H9 (cell line): ENCODE measurements around the gene RASL10A. TPM values are rescaled to one million over a fixed set of nuclear protein-coding genes. Genes with fewer than 3 reads are reported as not detected.

ENCODE experiments used
- DNase-seq: peaks from one replicate; pipeline ENCODE4 v3.0.0-alpha.2; 2017
- H2AFZ ChIP-seq: one replicate; pipeline ENCODE4 v1.6.1; 2013; ENCODE audit warnings: mild to moderate bottlenecking, low read length, control low read depth, moderate library complexity
- H2AK5ac ChIP-seq: 2 replicates; pipeline ENCODE4 v1.6.1; 2013; ENCODE audit warnings: low read length, control low read depth, mixed read lengths; ENCODE audit not compliant: insufficient read length
- H2BK120ac ChIP-seq: one replicate; pipeline ENCODE4 v1.6.1; 2013; ENCODE audit warnings: low read depth, mild to moderate bottlenecking, low read length, control low read depth, inconsistent platforms; ENCODE audit not compliant: poor library complexity, severe bottlenecking
- H2BK12ac ChIP-seq: 2 replicates; pipeline ENCODE4 v1.6.1; 2013; ENCODE audit warnings: low read length, control low read depth, mixed read lengths, low read depth; ENCODE audit not compliant: insufficient read length
- H2BK15ac ChIP-seq: 2 replicates; pipeline ENCODE4 v1.6.1; 2013; ENCODE audit warnings: low read depth, low read length, control low read depth
- H2BK20ac ChIP-seq: one replicate; pipeline ENCODE4 v1.6.1; 2013; ENCODE audit warnings: low read depth, mild to moderate bottlenecking, low read length, control low read depth, inconsistent platforms; ENCODE audit not compliant: poor library complexity, severe bottlenecking
- H2BK5ac ChIP-seq: 2 replicates; pipeline ENCODE4 v1.6.1; 2013; ENCODE audit warnings: low read length, control low read depth, mixed read lengths; ENCODE audit not compliant: insufficient read length
- H3K14ac ChIP-seq: 2 replicates; pipeline ENCODE4 v1.6.1; 2013; ENCODE audit warnings: low read length, control low read depth; ENCODE audit not compliant: insufficient read depth
- H3K18ac ChIP-seq: 2 replicates; pipeline ENCODE4 v1.6.1; 2013; ENCODE audit warnings: low read depth, mild to moderate bottlenecking, mixed read lengths, low read length, control low read depth; ENCODE audit not compliant: insufficient read length
- H3K23ac ChIP-seq: 2 replicates; pipeline ENCODE4 v1.6.1; 2013; ENCODE audit warnings: low read length, control low read depth, mixed read lengths, low read depth; ENCODE audit not compliant: insufficient read length
- H3K23me2 ChIP-seq: 2 replicates; pipeline ENCODE4 v1.6.1; 2013; ENCODE audit warnings: low read depth, mild to moderate bottlenecking, mixed read lengths, low read length, control low read depth; ENCODE audit not compliant: insufficient read length, poor library complexity, severe bottlenecking
- H3K27ac ChIP-seq: 2 replicates; pipeline ENCODE4 v1.5.1; 2013; ENCODE audit warnings: low read length, control low read depth, mixed read lengths, low read depth; ENCODE audit not compliant: insufficient read length
- H3K27me3 ChIP-seq: 2 replicates; pipeline ENCODE4 v1.6.1; 2013; ENCODE audit warnings: low read length, control low read depth, inconsistent platforms; ENCODE audit not compliant: insufficient read depth
- H3K4ac ChIP-seq: 2 replicates; pipeline ENCODE4 v1.6.1; 2013; ENCODE audit warnings: low read depth, mild to moderate bottlenecking, control low read depth, inconsistent platforms, low read length, moderate library complexity
- H3K4me1 ChIP-seq: 2 replicates; pipeline ENCODE4 v1.6.1; 2013; ENCODE audit warnings: low read length, control low read depth, inconsistent platforms; ENCODE audit not compliant: insufficient read depth
- H3K4me2 ChIP-seq: 2 replicates; pipeline ENCODE4 v1.6.1; 2013; ENCODE audit warnings: low read length, control low read depth, mixed read lengths; ENCODE audit not compliant: insufficient read length, insufficient read depth
- H3K56ac ChIP-seq: 2 replicates; pipeline ENCODE4 v1.6.1; 2013; ENCODE audit warnings: low read depth, mild to moderate bottlenecking, mixed read lengths, low read length, control low read depth; ENCODE audit not compliant: insufficient read length
- H3K79me1 ChIP-seq: 2 replicates; pipeline ENCODE4 v1.6.1; 2013; ENCODE audit warnings: low read depth, mild to moderate bottlenecking, moderate library complexity, low read length, control low read depth, inconsistent platforms; ENCODE audit not compliant: insufficient read depth, poor library complexity, severe bottlenecking
- H3K79me2 ChIP-seq: 2 replicates; pipeline ENCODE4 v1.6.1; 2013; ENCODE audit warnings: low read length, control low read depth, inconsistent platforms; ENCODE audit not compliant: insufficient read depth
- H3K9ac ChIP-seq: 2 replicates; pipeline ENCODE4 v1.6.1; 2013; ENCODE audit warnings: low read length, control low read depth, mixed read lengths; ENCODE audit not compliant: insufficient read length; ENCODE audit errors: extremely low read depth
- H3K9me3 ChIP-seq: one replicate; pipeline ENCODE4 v1.6.1; 2013; ENCODE audit warnings: low read depth, low read length, inconsistent platforms; ENCODE audit not compliant: control insufficient read depth
- H3T11ph ChIP-seq: one replicate; pipeline ENCODE4 v1.6.1; 2013; ENCODE audit warnings: mild to moderate bottlenecking, low read length, control low read depth, inconsistent platforms
- H4K20me1 ChIP-seq: one replicate; pipeline ENCODE4 v1.6.1; 2013; ENCODE audit not compliant: control insufficient read depth, insufficient read length, insufficient read depth
- H4K5ac ChIP-seq: 2 replicates; pipeline ENCODE4 v1.6.1; 2013; ENCODE audit warnings: low read depth, mild to moderate bottlenecking, mixed read lengths, low read length, control low read depth; ENCODE audit not compliant: insufficient read length
- H4K8ac ChIP-seq: replicated peaks from 2 replicates; pipeline ENCODE4 v1.6.1; 2013; ENCODE audit warnings: low read length, control low read depth, mixed read lengths, low read depth; ENCODE audit not compliant: insufficient read length
- H4K91ac ChIP-seq: 2 replicates; pipeline ENCODE4 v1.6.1; 2013; ENCODE audit warnings: low read depth, mild to moderate bottlenecking, moderate library complexity, mixed read lengths, low read length, control low read depth; ENCODE audit not compliant: insufficient read length
- H3K27ac Mint-ChIP-seq, 3 experiments: 2 replicates in 2 of 3; 3 replicates in 1 of 3; pipeline ENCODE4 v1.8.0; 2020 to 2021; ENCODE audit warnings: mixed read lengths in 3 of 3, mild to moderate bottlenecking in 1 of 3, moderate library complexity in 1 of 3
- H3K27me3 Mint-ChIP-seq: 2 replicates; pipeline ENCODE4 v1.8.0; 2021; ENCODE audit warnings: low read depth, mild to moderate bottlenecking, moderate library complexity, mixed read lengths
- H3K36me3 Mint-ChIP-seq, 3 experiments: 2 replicates in 2 of 3; 3 replicates in 1 of 3; pipeline ENCODE4 v1.8.0; 2020 to 2021; ENCODE audit warnings: low read depth in 3 of 3, mixed read lengths in 3 of 3; ENCODE audit not compliant: insufficient read depth in 1 of 3
- H3K4me1 Mint-ChIP-seq, 2 experiments: 2 replicates each; pipeline ENCODE4 v1.8.0; 2020; ENCODE audit warnings: mixed read lengths in 2 of 2
- H3K4me3 Mint-ChIP-seq, 2 experiments: 2 replicates in 1 of 2; 3 replicates in 1 of 2; pipeline ENCODE4 v1.8.0; 2020 to 2021; ENCODE audit warnings: mild to moderate bottlenecking in 2 of 2, mixed read lengths in 2 of 2, moderate library complexity in 1 of 2
- H3K9me3 Mint-ChIP-seq, 2 experiments: 2 replicates in 1 of 2; 3 replicates in 1 of 2; pipeline ENCODE4 v1.8.0; 2020; ENCODE audit warnings: mild to moderate bottlenecking in 2 of 2, mixed read lengths in 2 of 2, moderate library complexity in 1 of 2
- WGBS: extraction: QIAGEN DNeasy Blood & Tissue Kit; methylation state at CpG from one replicate; pipeline ENCODE4 v1.1.7; 2013; ENCODE audit warnings: missing lambda C conversion rate, low lambda C conversion rate, mixed read lengths; ENCODE audit not compliant: insufficient read length; ENCODE audit errors: extremely low coverage; 5-methylcytosine and 5-hydroxymethylcytosine counted together
- total RNA-seq: library from RNA; stranded (reverse); gene quantifications from 2 replicates; pipeline ENCODE4 v1.2.1, GENCODE V29; 2021
- TF ChIP-seq, protein P1 (sequence below): fragments of 200-600 bp; sonication (generic); conservative IDR thresholded peaks from 3 replicates; pipeline ENCODE4 v1.8.0; 2021; ENCODE audit warnings: antibody characterized with exemption, mild to moderate bottlenecking

RASL10A gene
- total RNA-seq, 1 experiment from 2014 or later, result 0.90 TPM

GRCh38 chr22:29328566-29329500 is 13.3 kb upstream of the RASL10A start:
- no peak overlapping the region for H4K8ac ChIP-seq
- DNase-seq, result no peak
- H3K23ac ChIP-seq, result no peak overlapping the region
- no peaks in the 10 kb centered on the region for H3K23me2 ChIP-seq
- no peaks in the 10 kb centered on the region for H3K4me1 ChIP-seq
- no peaks in the 10 kb centered on the region for H3K79me1 ChIP-seq
- H3K4me3 Mint-ChIP-seq, result no peak overlapping the region
- no peaks in the 10 kb centered on the region for H3K9me3 Mint-ChIP-seq
- H4K5ac ChIP-seq, result no peak overlapping the region
- no peak overlapping the region for H2BK120ac ChIP-seq
- H2BK5ac ChIP-seq, result no peak overlapping the region
- no peak overlapping the region for H3K4me2 ChIP-seq
- no peak overlapping the region for H2BK15ac ChIP-seq
- H4K20me1 ChIP-seq, result peaks cover 3% of the 10 kb centered on the region
- no peak overlapping the region for H2BK20ac ChIP-seq
- no peak overlapping the region for H2AK5ac ChIP-seq
- H3K4ac ChIP-seq, result no peak overlapping the region
- H3K18ac ChIP-seq, result no peak overlapping the region
- peaks cover 3 to 27% (median 25%) of the 10 kb centered on the region in 3 experiments; a peak in 6 of 7 replicates for H3K36me3 Mint-ChIP-seq
- no peak overlapping the region for H3T11ph ChIP-seq
- no peaks in the 10 kb centered on the region for H3K27me3 Mint-ChIP-seq
- peaks cover 2 to 3% of the 10 kb centered on the region in 2 experiments; a peak in 2 of 4 replicates for H3K4me1 Mint-ChIP-seq
- H2AFZ ChIP-seq, result no peak overlapping the region
- H3K27me3 ChIP-seq, result no peaks in the 10 kb centered on the region
- H3K79me2 ChIP-seq, result no peaks in the 10 kb centered on the region
- no peak overlapping the region; a peak in 2 of 7 replicates for H3K27ac Mint-ChIP-seq
- no peak overlapping the region for H3K27ac ChIP-seq
- WGBS, result no CpG with 5 or more reads among the region's 34 CpGs
- TF ChIP-seq, protein P1, sequence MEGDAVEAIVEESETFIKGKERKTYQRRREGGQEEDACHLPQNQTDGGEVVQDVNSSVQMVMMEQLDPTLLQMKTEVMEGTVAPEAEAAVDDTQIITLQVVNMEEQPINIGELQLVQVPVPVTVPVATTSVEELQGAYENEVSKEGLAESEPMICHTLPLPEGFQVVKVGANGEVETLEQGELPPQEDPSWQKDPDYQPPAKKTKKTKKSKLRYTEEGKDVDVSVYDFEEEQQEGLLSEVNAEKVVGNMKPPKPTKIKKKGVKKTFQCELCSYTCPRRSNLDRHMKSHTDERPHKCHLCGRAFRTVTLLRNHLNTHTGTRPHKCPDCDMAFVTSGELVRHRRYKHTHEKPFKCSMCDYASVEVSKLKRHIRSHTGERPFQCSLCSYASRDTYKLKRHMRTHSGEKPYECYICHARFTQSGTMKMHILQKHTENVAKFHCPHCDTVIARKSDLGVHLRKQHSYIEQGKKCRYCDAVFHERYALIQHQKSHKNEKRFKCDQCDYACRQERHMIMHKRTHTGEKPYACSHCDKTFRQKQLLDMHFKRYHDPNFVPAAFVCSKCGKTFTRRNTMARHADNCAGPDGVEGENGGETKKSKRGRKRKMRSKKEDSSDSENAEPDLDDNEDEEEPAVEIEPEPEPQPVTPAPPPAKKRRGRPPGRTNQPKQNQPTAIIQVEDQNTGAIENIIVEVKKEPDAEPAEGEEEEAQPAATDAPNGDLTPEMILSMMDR, result no peak
- H3K14ac ChIP-seq, result no peak overlapping the region
- H3K9ac ChIP-seq, result no peak overlapping the region
- no peaks in the 10 kb centered on the region for H3K9me3 ChIP-seq
- H4K91ac ChIP-seq, result no peak overlapping the region
- H2BK12ac ChIP-seq, result no peak overlapping the region
- H3K56ac ChIP-seq, result no peak overlapping the region
